B cell (primary cell): ENCODE data around the gene MRPL46. TPM values are rescaled to one million over a fixed set of nuclear protein-coding genes. Genes with fewer than 3 reads are reported as not detected.
A peak's percentile ranks its signal among the peaks of the same experiment; 100 is the strongest.

Source experiments
- ATAC-seq: fragments of 200-7000 bp; cut with Tn5 transposase; one replicate; pipeline ENCODE4 v1.10.0; 2021; ENCODE audit warnings: low read depth, mild to moderate bottlenecking, moderate number of reproducible peaks, moderate library complexity
- CTCF ChIA-PET: fragments of 350-600 bp; sonication (Branson Sonifier 250); formaldehyde crosslinking; loops from one replicate; lab custom pipeline; 2021; ENCODE audit warnings: antibody characterized with exemption, inconsistent platforms; lab: Charles Lee
- POLR2A ChIA-PET: fragments of 350-600 bp; sonication (Branson Sonifier 250); formaldehyde crosslinking; loops from one replicate; lab custom pipeline; 2021; ENCODE audit warnings: antibody characterized with exemption; lab: Charles Lee
- DNase-seq: peaks from one replicate; pipeline ENCODE4 v3.0.0; 2013
- H2AFZ ChIP-seq: 2 replicates; pipeline ENCODE4 v1.6.1; 2012; ENCODE audit warnings: mild to moderate bottlenecking, low read depth, low read length; ENCODE audit not compliant: insufficient read depth, poor library complexity, severe bottlenecking
- H3K27ac ChIP-seq, 2 donors: 1 replicate in 1 of 2; 2 replicates in 1 of 2; pipeline ENCODE4 v1.5.1; 2012 to 2013; ENCODE audit warnings: low read length in 2 of 2, mild to moderate bottlenecking in 2 of 2, moderate library complexity in 1 of 2
- H3K27me3 ChIP-seq, 4 experiments: fragments of 200-600 bp in 1 of 4; sonication (generic) in 1 of 4; replicated peaks in 1 of 4; 1 replicate in 2 of 4; 2 replicates in 2 of 4; pipeline versions ENCODE4 v1.6.1 to v1.7.0; 2013 to 2016; ENCODE audit warnings: low read length in 3 of 4, mild to moderate bottlenecking in 2 of 4, mixed read lengths in 1 of 4, moderate library complexity in 1 of 4; ENCODE audit not compliant: insufficient read depth in 4 of 4, control insufficient read depth in 3 of 4; ENCODE audit errors: control extremely low read depth in 1 of 4
- H3K36me3 ChIP-seq, 2 experiments: replicated peaks in 1 of 2; 1 replicate in 1 of 2; 2 replicates in 1 of 2; pipeline versions ENCODE4 v1.6.1 to v1.7.1; 2013; ENCODE audit warnings: low read length in 1 of 2; ENCODE audit not compliant: insufficient read depth in 2 of 2, control insufficient read depth in 1 of 2; ENCODE audit errors: control extremely low read depth in 1 of 2, extremely low read depth in 1 of 2
- H3K4me1 ChIP-seq, 2 donors: fragments of 200-600 bp in 1 of 2; sonication (generic) in 1 of 2; 1 replicate in 1 of 2; 2 replicates in 1 of 2; pipeline versions ENCODE4 v1.5.1 to v1.6.1; 2013 to 2017; ENCODE audit warnings: low read length in 2 of 2; ENCODE audit not compliant: control insufficient read depth in 2 of 2, insufficient read depth in 2 of 2
- H3K4me2 ChIP-seq: replicated peaks from 2 replicates; pipeline ENCODE3; 2012; ENCODE audit warnings: mild to moderate bottlenecking, low read depth, low read length; ENCODE audit not compliant: poor library complexity, severe bottlenecking
- H3K4me3 ChIP-seq, 5 experiments: fragments of 200-600 bp in 1 of 5; sonication (generic) in 1 of 5; 1 replicate in 3 of 5; 2 replicates in 2 of 5; pipeline versions ENCODE4 v1.5.1 to v1.7.0; 2011 to 2016; ENCODE audit warnings: low read length in 4 of 5, mild to moderate bottlenecking in 4 of 5, low read depth in 2 of 5, control low read depth in 1 of 5, moderate library complexity in 1 of 5; ENCODE audit not compliant: insufficient read depth in 1 of 5; ENCODE audit errors: control extremely low read depth in 1 of 5, extremely low read depth in 1 of 5
- H3K79me2 ChIP-seq: fragments of 200-600 bp; sonication (generic); one replicate; pipeline ENCODE4 v1.6.0; 2016; ENCODE audit warnings: low read length; ENCODE audit not compliant: control insufficient read depth, insufficient read depth
- H3K9ac ChIP-seq: fragments of 200-600 bp; sonication (generic); 2 replicates; pipeline ENCODE4 v1.6.1; 2017; ENCODE audit warnings: mild to moderate bottlenecking, low read length, moderate library complexity
- H3K9me3 ChIP-seq, 3 donors: one replicate each; pipeline versions ENCODE4 v1.6.1 to v1.7.1; 2013; ENCODE audit warnings: low read length in 2 of 3; ENCODE audit not compliant: control insufficient read depth in 2 of 3, insufficient read depth in 1 of 3; ENCODE audit errors: control extremely low read depth in 1 of 3
- H4K20me1 ChIP-seq: 2 replicates; pipeline ENCODE4 v1.6.0; 2012; ENCODE audit warnings: mild to moderate bottlenecking, low read length; ENCODE audit not compliant: insufficient read depth, control insufficient read depth, poor library complexity, severe bottlenecking
- H3K27ac Mint-ChIP-seq: one replicate; pipeline ENCODE4 v1.8.0; 2021; ENCODE audit warnings: mixed read lengths
- H3K27me3 Mint-ChIP-seq: one replicate; pipeline ENCODE4 v1.8.0; 2021; ENCODE audit warnings: mixed read lengths
- H3K4me1 Mint-ChIP-seq: one replicate; pipeline ENCODE4 v1.8.0; 2021; ENCODE audit warnings: mixed read lengths
- H3K4me3 Mint-ChIP-seq: one replicate; pipeline ENCODE4 v1.8.0; 2021; ENCODE audit warnings: mixed read lengths
- H3K9me3 Mint-ChIP-seq: one replicate; pipeline ENCODE4 v1.8.0; 2022; ENCODE audit warnings: mixed read lengths; ENCODE audit not compliant: insufficient read depth
- EZH2 ChIP-seq: IDR thresholded peaks from 2 replicates; pipeline ENCODE4 v1.6.1; 2012; ENCODE audit warnings: borderline replicate concordance, low read depth, mild to moderate bottlenecking, moderate library complexity, low read length; ENCODE audit not compliant: insufficient read depth, poor library complexity, severe bottlenecking
- WGBS: methylation state at CpG from one replicate; pipeline ENCODE4 v1.1.5; 2013; ENCODE audit warnings: missing lambda C conversion rate; ENCODE audit not compliant: insufficient coverage; 5-methylcytosine and 5-hydroxymethylcytosine counted together
- intact Hi-C: fragments of 100-400 bp; cut with micrococcal nuclease; formaldehyde crosslinking; loops from one replicate; pipeline ENCODE4 v1.10.0; 2022
- polyA plus RNA-seq: library from polyadenylated mRNA; depleted of rRNA; stranded (reverse); fragments of >200 nt; gene quantifications from 2 replicates; pipeline ENCODE4 v1.2.3, GENCODE V29; 2012
- total RNA-seq, 2 donors: library from RNA; stranded (reverse); fragments of 120-200 nt in 1 of 2; gene quantifications; 1 replicate in 1 of 2; 2 replicates in 1 of 2; pipeline versions ENCODE4 v1.2.3 to v1.2.4, GENCODE V29; 2013 to 2022
- TF ChIP-seq, protein P1 (sequence below): fragments of 200-600 bp; IDR thresholded peaks from one replicate; pipeline ENCODE4 v1.8.0; 2022; ENCODE audit warnings: antibody characterized with exemption, mild to moderate bottlenecking

The MRPL46 gene
- total and polyA plus RNA-seq, 2 donors (not counting 1 experiment from before 2014, with no cell fraction given): 14.3 to 24.6 TPM

- no peaks in the 10 kb centered on the region for H4K20me1 ChIP-seq
- no peak overlapping the region for H3K27ac ChIP-seq
- no peaks in the 10 kb centered on the region for H3K9me3 Mint-ChIP-seq
- TF ChIP-seq EZH2: no peak
- TF ChIP-seq, protein P1, sequence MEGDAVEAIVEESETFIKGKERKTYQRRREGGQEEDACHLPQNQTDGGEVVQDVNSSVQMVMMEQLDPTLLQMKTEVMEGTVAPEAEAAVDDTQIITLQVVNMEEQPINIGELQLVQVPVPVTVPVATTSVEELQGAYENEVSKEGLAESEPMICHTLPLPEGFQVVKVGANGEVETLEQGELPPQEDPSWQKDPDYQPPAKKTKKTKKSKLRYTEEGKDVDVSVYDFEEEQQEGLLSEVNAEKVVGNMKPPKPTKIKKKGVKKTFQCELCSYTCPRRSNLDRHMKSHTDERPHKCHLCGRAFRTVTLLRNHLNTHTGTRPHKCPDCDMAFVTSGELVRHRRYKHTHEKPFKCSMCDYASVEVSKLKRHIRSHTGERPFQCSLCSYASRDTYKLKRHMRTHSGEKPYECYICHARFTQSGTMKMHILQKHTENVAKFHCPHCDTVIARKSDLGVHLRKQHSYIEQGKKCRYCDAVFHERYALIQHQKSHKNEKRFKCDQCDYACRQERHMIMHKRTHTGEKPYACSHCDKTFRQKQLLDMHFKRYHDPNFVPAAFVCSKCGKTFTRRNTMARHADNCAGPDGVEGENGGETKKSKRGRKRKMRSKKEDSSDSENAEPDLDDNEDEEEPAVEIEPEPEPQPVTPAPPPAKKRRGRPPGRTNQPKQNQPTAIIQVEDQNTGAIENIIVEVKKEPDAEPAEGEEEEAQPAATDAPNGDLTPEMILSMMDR: peak; percentile 65
- H3K9ac ChIP-seq: no peak overlapping the region
- no peaks in the 10 kb centered on the region for H3K9me3 ChIP-seq
- peaks cover 0 to 32% of the 10 kb centered on the region in 2 experiments for H3K36me3 ChIP-seq
- DNase-seq: peak; percentile 49
- H2AFZ ChIP-seq: no peak overlapping the region
- no peaks in the 10 kb centered on the region for H3K79me2 ChIP-seq
- intact Hi-C loops: loop anchor here (10.0 kb wide), 1 partner anchor 210 kb away; no protein-coding TSS in a partner anchor
- H3K4me1 ChIP-seq: peaks cover 0 to 6% of the 10 kb centered on the region in 2 donors
- H3K27me3 ChIP-seq: peaks cover 0 to 5% (median 0%) of the 10 kb centered on the region in 4 experiments
- H3K4me1 Mint-ChIP-seq: peaks cover under 1% of the 10 kb centered on the region
- 40% methylated on average over 9 of the region's 9 CpGs for WGBS
- no peak overlapping the region for H3K27ac Mint-ChIP-seq
- H3K4me2 ChIP-seq: no peak overlapping the region
- ChIA-PET POLR2A (interaction anchor here (1.3 kb wide), 1 partner anchor 12 kb away, joined by 3 read pairs; the partner anchor contains the start of genes MRPL46 and MRPS11), CTCF (interaction anchor here (1.2 to 1.9 kb wide), 5 partner anchors 12 to 210 kb away, joined by 3 to 9 read pairs (median 5); partner anchors contain the start of genes MRPL46 and MRPS11)
- no peak overlapping the region for H3K4me3 Mint-ChIP-seq
- no peak overlapping the region for H3K4me3 ChIP-seq
- H3K27me3 Mint-ChIP-seq: no peaks in the 10 kb centered on the region
- ATAC-seq: peak; percentile 61
These were observed 12.0 kb downstream of the MRPL46 start for GRCh38 chr15:88454867-88455810.
